ENCODE measurements around the gene SBF1. TPM values are rescaled to one million over a fixed set of nuclear protein-coding genes. Genes with fewer than 3 reads are reported as not detected.

SBF1 gene
- total RNA-seq, 1 experiment from 2014 or later, result 21.5 TPM

GRCh38 chr22:50396751-50397370, 78.0 kb downstream of the SBF1 start:
- DNase-seq (ENCODE audit: low read depth), result no peak

Other genes with a start within 250 kb of the SBF1 start
- gene TUBGCP6, start 230.0 kb downstream of the SBF1 start, total RNA-seq (2014; rRNA removed; shearing (Covaris generic)), result 6.7 and 7.1 TPM in 2 replicates
- gene HDAC10, start 223.8 kb downstream of the SBF1 start, total RNA-seq (2014; rRNA removed; shearing (Covaris generic)), result 4.2 and 5.0 TPM in 2 replicates
- gene MAPK12, start 213.4 kb downstream of the SBF1 start, total RNA-seq (2014; rRNA removed; shearing (Covaris generic)), result 6.7 and 13.2 TPM in 2 replicates
- 1.8 TPM in 2 replicates for gene MAPK11, start 204.7 kb downstream of the SBF1 start, total RNA-seq (2014; rRNA removed; shearing (Covaris generic))
- 27.6 and 37.1 TPM in 2 replicates for gene PLXNB2, start 167.4 kb downstream of the SBF1 start, total RNA-seq (2014; rRNA removed; shearing (Covaris generic))
- gene DENND6B, start 148.0 kb downstream of the SBF1 start, total RNA-seq (2014; rRNA removed; shearing (Covaris generic)), result 0.68 and 2.2 TPM in 2 replicates
- gene PPP6R2, start 131.7 kb downstream of the SBF1 start, total RNA-seq (2014; rRNA removed; shearing (Covaris generic)), result 15.3 and 18.3 TPM in 2 replicates
- 0.20 and 0.24 TPM in 2 replicates for gene ADM2, start 6.5 kb upstream of the SBF1 start, total RNA-seq (2014; rRNA removed; shearing (Covaris generic))
- 0.12 TPM in 1 of 2 replicates, not detected in the other for gene MIOX, start 11.8 kb upstream of the SBF1 start, total RNA-seq (2014; rRNA removed; shearing (Covaris generic))
- 20.5 and 24.9 TPM in 2 replicates for gene LMF2, start 32.7 kb upstream of the SBF1 start, total RNA-seq (2014; rRNA removed; shearing (Covaris generic))
- gene NCAPH2, start 33.2 kb upstream of the SBF1 start, total RNA-seq (2014; rRNA removed; shearing (Covaris generic)), result 53.3 and 61.6 TPM in 2 replicates
- gene SCO2, start 50.6 kb upstream of the SBF1 start, total RNA-seq (2014; rRNA removed; shearing (Covaris generic)), result 5.0 and 9.2 TPM in 2 replicates
- gene TYMP, start 55.0 kb upstream of the SBF1 start, total RNA-seq (2014; rRNA removed; shearing (Covaris generic)), result 16.5 and 27.5 TPM in 2 replicates
- gene KLHDC7B, start 70.9 kb upstream of the SBF1 start, total RNA-seq (2014; rRNA removed; shearing (Covaris generic)), result not detected in 2 replicates
- not detected in 2 replicates for gene SYCE3, start 87.9 kb upstream of the SBF1 start, total RNA-seq (2014; rRNA removed; shearing (Covaris generic))
- gene CPT1B, start 103.4 kb upstream of the SBF1 start, total RNA-seq (2014; rRNA removed; shearing (Covaris generic)), result 4.8 and 5.0 TPM in 2 replicates
- 24.2 and 26.1 TPM in 2 replicates for gene CHKB, start 107.8 kb upstream of the SBF1 start, total RNA-seq (2014; rRNA removed; shearing (Covaris generic))
- under 0.01 and 0.39 TPM in 2 replicates for gene MAPK8IP2, start 125.8 kb upstream of the SBF1 start, total RNA-seq (2014; rRNA removed; shearing (Covaris generic))
- 8.1 and 14.5 TPM in 2 replicates for gene ARSA, start 153.1 kb upstream of the SBF1 start, total RNA-seq (2014; rRNA removed; shearing (Covaris generic))
- 0.10 and 0.12 TPM in 2 replicates for gene SHANK3, start 197.8 kb upstream of the SBF1 start, total RNA-seq (2014; rRNA removed; shearing (Covaris generic))

Measured in RPMI7951 (cell line).